ENCODE measurements around the gene SMAP1. TPM values are rescaled to one million over a fixed set of nuclear protein-coding genes. Genes with fewer than 3 reads are reported as not detected.
"Not testable (repeated sequence)": the region's sequence is repeated elsewhere in the genome, so short reads cannot be mapped to it uniquely, and the experiment has no call there.

Gene SMAP1
- total RNA-seq, 2 experiments from 2014 or later = 23.6 to 24.2 TPM

DNA sequence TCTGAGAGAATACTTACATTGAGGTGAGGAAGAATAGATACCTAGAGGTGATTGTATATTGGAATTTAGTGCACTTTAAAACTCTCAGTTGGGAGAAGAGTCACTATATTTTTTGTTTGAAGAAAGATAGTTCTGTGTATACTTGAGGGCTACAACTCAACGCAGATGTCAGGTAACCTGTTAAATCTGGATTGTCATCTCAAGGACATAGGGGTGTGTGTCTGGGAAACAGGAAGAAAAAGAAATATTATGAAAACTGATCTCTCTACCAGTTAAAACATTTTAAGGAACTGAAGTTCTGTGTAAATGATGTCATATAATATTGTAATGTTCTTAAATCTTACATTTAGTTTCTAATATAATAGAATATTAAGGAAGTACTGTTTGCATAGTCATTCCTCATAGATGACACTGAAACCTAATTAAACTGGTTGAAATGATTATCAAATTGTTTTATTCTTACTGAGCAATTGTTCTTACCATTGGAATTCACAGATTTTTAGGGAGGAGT is 86.2 kb downstream of the SMAP1 start:
- POLR2A ChIA-PET = no interaction called here
- CTCF ChIA-PET = no interaction called here
- Mint-ChIP-seq H3K27ac (no peak overlapping the region), H3K36me3 (peaks cover 20% of the 10 kb centered on the region), H3K27me3 (no peaks in the 10 kb centered on the region), H3K9me3 (peaks cover 4% of the 10 kb centered on the region), H3K4me1 (ENCODE audit: low read depth) (peaks cover 6% of the 10 kb centered on the region), H3K4me3 (no peak overlapping the region)
- intact Hi-C loops (cut with micrococcal nuclease) = no loop called here
- no peak for DNase-seq

DNA sequence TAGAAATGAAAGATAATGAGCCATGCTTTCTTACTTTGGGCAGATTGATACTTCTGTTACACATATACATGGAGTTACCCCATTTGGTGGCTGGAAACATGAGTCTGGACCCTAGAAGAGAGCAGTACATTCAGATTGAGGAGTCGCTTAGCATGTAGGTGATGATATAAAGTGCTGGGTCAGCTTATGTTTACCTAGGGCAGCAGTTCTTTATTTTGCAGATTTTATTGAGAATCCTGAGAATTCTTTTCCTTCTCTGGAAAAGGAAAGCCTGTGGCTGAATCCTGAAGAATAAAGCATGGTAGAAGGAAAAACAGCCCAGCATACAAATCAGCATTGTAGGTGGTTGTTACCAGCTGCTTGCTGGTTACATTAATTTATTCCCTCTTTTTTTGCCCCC is 91.2 kb downstream of the SMAP1 start:
- H3K4me3 Mint-ChIP-seq = no peak overlapping the region
- H3K27me3 Mint-ChIP-seq = no peaks in the 10 kb centered on the region
- CTCF ChIA-PET = interaction anchor here (2.4 kb wide), 1 partner anchor 126 kb away, joined by 9 read pairs; no protein-coding TSS in a partner anchor
- H3K36me3 Mint-ChIP-seq = peaks cover 20% of the 10 kb centered on the region
- no peaks in the 10 kb centered on the region for H3K4me1 Mint-ChIP-seq (ENCODE audit: low read depth)
- intact Hi-C loops (cut with micrococcal nuclease) = no loop called here
- no peak for DNase-seq
- POLR2A ChIA-PET = no interaction called here
- peaks cover 4% of the 10 kb centered on the region for H3K9me3 Mint-ChIP-seq
- no peak overlapping the region for H3K27ac Mint-ChIP-seq

DNA sequence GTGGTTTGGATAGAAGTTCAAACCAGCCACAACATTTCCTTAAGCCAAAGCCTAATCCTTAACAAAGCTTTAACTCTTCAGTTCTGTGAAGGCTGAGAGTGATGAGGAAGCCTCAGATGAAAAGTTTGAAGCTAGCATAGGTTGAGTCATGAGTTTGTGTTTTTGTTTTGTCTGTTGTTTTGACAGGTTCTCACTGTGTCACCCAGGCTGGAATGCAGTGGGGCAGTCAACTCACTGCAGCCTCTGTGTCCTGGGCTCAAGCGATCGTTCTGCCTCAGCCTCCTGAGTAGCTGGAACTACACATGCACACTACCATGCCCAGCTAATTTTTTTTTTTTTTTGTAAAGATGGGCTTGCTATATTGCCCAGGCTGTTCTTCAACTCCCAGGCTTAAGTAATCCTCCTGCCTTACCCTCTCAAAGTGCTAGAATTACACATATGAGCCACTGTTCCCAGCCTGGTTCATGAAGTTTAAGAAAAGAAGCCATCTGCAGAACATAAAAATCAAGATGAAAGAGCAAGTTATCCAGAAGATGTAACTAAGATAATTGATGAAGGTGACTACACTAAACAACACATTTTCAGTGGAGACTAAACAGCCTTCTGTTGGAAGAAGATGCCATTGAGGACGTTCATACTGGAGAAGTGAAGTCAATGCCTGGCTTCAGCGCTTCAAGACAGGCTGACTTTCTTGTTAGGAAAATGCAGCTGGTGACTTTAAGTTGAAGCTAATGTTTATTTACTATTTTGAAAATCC is 96.2 kb downstream of the SMAP1 start:
- H3K36me3 Mint-ChIP-seq = peaks cover 14% of the 10 kb centered on the region
- POLR2A ChIA-PET = interaction anchor here (0.8 kb wide), 1 partner anchor 10 kb away, joined by 3 read pairs; no protein-coding TSS in a partner anchor
- intact Hi-C loops (cut with micrococcal nuclease) = no loop called here
- CTCF ChIA-PET = no interaction called here
- H3K27me3 Mint-ChIP-seq = no peaks in the 10 kb centered on the region
- no peak overlapping the region for H3K4me3 Mint-ChIP-seq
- H3K27ac Mint-ChIP-seq = no peak overlapping the region
- H3K4me1 Mint-ChIP-seq (ENCODE audit: low read depth) = no peaks in the 10 kb centered on the region
- H3K9me3 Mint-ChIP-seq = peaks cover 3% of the 10 kb centered on the region
- DNase-seq = no peak

DNA sequence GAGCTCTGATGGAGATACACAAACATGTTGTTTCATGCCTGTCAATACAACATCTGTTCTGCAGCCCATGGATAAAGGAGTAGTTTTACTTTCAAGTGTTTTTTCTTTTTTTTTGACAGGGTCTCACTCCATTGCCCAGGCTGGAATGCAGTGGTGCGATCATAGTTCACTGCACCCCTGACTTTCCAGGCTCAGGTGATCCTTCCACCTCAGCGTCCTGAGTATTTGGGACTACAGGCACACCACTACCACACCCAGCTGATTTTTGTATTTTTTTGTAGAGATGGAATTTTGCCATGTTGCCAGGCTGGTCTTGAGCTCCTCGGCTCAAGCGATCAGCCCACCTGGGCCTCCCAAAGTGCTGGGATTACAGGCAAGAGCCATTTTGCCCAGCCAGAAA is 97.0 kb downstream of the SMAP1 start:
- intact Hi-C loops (cut with micrococcal nuclease) = no loop called here
- DNase-seq = no peak
- Mint-ChIP-seq H3K4me1 (ENCODE audit: low read depth) (no peaks in the 10 kb centered on the region), H3K27ac (no peak overlapping the region), H3K36me3 (peaks cover 14% of the 10 kb centered on the region), H3K27me3 (no peaks in the 10 kb centered on the region), H3K9me3 (peaks cover 3% of the 10 kb centered on the region), H3K4me3 (no peak overlapping the region)
- CTCF ChIA-PET = no interaction called here
- POLR2A ChIA-PET = interaction anchor here (0.8 kb wide), 1 partner anchor 9 kb away, joined by 3 read pairs; no protein-coding TSS in a partner anchor

DNA sequence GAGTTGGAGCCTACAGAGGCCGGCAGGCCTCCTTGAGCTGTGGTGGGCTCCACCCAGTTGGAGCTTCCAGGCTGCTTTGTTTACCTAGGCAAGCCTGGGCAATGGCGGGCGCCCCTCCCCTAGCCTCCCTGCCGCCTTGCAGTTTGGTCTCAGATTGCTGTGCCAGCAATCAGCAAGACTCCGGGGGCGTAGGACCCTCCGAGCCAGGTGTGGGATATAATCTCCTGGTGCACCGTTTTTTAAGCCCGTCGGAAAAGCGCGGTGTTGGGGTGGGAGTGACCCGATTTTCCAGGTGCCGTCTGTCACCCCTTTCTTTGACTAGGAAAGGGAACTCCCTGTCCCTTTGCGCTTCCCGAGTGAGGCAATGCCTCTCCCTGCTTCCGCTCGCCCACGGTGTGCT is 103.7 kb downstream of the SMAP1 start:
- H3K27ac Mint-ChIP-seq; intact Hi-C loops (cut with micrococcal nuclease); H3K4me1 Mint-ChIP-seq (ENCODE audit: low read depth); CTCF ChIA-PET; H3K9me3 Mint-ChIP-seq; H3K4me3 Mint-ChIP-seq; POLR2A ChIA-PET; DNase-seq; H3K27me3 Mint-ChIP-seq: not testable (repeated sequence)
- peaks cover 23% of the 10 kb centered on the region for H3K36me3 Mint-ChIP-seq

DNA sequence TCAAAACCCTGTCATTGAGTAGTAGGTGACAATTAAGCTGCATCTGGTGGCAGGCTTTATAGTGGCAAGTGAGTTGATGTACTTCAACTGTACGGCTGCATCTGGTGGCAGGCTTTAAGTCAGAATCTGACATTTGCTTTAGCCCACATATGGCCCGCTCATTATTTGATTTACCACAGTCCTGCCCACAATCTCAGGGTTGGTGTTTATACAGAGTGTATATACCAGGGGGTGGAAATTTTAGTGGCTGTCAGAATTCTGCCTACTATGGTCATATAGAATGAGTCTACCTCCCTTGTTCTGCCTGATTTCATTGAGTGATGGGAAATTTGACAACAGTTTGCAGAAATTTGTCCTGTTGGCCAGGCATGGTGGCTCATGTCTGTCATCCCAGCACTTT is 112.3 kb downstream of the SMAP1 start:
- Mint-ChIP-seq H3K36me3 (peaks cover 44% of the 10 kb centered on the region), H3K27ac (no peak overlapping the region), H3K9me3 (peaks cover 13% of the 10 kb centered on the region), H3K4me3 (no peak overlapping the region), H3K4me1 (ENCODE audit: low read depth) (no peaks in the 10 kb centered on the region), H3K27me3 (no peaks in the 10 kb centered on the region)
- DNase-seq = no peak
- POLR2A ChIA-PET = no interaction called here
- intact Hi-C loops (cut with micrococcal nuclease) = no loop called here
- CTCF ChIA-PET = no interaction called here

DNA sequence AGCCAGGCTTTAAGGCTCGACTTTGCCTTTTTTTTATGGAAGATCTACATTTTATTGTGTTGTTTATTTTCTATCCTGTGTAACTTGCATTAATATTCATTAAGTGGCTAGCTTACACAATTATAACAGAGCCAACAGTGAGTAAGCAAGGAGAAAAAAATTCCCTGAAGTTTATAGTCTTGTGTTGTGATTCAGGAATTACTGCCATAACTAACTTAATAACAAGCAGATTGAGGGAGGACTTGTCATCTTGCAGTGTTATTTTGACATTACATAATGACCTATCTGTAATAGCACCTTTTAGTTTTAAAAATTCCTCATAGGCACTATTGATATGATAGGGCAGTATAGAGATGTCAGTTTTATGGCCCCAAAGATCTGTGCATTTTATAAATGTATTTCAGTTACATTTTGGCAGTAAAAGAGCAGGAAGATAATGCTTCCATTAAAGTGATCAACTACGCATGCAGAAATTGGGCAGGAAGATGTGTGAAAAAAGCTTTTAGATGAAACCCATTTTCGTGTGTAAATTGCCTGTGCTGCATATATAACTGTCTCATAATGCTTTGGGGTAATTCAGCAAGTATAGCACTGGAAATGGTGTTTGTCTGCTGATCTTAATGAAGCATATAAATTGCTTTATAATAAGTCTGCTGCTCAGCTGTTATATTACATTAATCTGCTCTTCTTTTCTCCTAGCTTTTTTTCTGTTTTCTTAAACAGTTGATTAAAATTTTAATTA is 123.0 kb downstream of the SMAP1 start:
- Mint-ChIP-seq H3K9me3 (peaks cover 15% of the 10 kb centered on the region), H3K27ac (no peak overlapping the region), H3K4me3 (no peak overlapping the region), H3K4me1 (ENCODE audit: low read depth) (no peaks in the 10 kb centered on the region), H3K27me3 (no peaks in the 10 kb centered on the region), H3K36me3 (peaks cover 18% of the 10 kb centered on the region)
- POLR2A ChIA-PET = no interaction called here
- no peak for DNase-seq
- CTCF ChIA-PET = no interaction called here
- intact Hi-C loops (cut with micrococcal nuclease) = no loop called here

DNA sequence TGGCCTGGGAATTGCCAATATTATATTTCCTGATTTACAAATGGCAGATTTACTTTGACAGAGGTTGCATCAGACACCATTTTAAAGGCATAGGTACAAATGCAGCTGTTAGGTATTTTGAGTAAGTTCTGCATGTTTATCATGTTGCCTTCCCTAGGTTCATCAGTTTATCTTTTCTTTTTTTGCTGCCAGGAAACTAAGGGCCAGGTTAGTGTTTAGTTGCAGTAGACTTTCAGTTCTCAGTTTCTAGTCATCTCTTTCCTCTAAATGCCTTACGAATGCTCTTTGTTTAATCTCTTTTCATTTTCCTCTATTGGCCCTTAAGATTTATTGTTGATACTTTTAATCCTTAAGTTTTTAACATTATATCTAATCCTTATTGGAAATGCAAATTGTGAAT is 129.9 kb downstream of the SMAP1 start:
- peaks cover 15% of the 10 kb centered on the region for H3K9me3 Mint-ChIP-seq
- no peak for DNase-seq
- peaks cover 42% of the 10 kb centered on the region for H3K36me3 Mint-ChIP-seq
- CTCF ChIA-PET = no interaction called here
- H3K27ac Mint-ChIP-seq = no peak overlapping the region
- H3K27me3 Mint-ChIP-seq = no peaks in the 10 kb centered on the region
- intact Hi-C loops (cut with micrococcal nuclease) = loop anchor here (5.0 kb wide), 1 partner anchor 90 kb away; no protein-coding TSS in a partner anchor
- H3K4me3 Mint-ChIP-seq = no peak overlapping the region
- peaks cover 21% of the 10 kb centered on the region for H3K4me1 Mint-ChIP-seq (ENCODE audit: low read depth)
- POLR2A ChIA-PET = no interaction called here

DNA sequence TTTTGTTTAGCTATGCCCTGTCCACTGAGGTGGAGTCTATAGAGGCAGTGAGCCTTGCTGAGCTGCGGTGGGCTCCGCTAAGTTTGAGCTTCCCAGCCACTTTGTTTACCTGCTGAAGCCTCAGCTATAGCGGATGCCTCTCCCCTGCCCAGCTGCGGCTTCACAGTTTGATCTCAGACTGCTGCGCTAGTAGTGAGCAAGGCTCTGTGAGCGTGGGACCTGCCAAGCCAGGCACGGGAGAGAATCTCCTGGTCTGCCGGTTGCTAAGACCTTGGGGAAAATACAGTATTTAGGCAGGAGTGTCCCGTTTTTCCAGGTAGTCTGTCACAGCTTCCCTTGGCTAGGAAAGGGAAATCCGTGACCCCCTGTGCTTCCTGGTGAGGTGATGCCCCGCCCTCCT is 138.4 kb downstream of the SMAP1 start:
- ChIA-PET CTCF (interaction anchor here (0.6 kb wide), 1 partner anchor 1001 kb away, joined by 3 read pairs; no protein-coding TSS in a partner anchor), POLR2A (no interaction called here)
- DNase-seq = no peak
- Mint-ChIP-seq H3K27me3 (no peaks in the 10 kb centered on the region), H3K4me3 (no peak overlapping the region), H3K4me1 (ENCODE audit: low read depth) (peaks cover 4% of the 10 kb centered on the region), H3K36me3 (peaks cover 40% of the 10 kb centered on the region), H3K9me3 (peaks cover 2% of the 10 kb centered on the region), H3K27ac (no peak overlapping the region)
- intact Hi-C loops (cut with micrococcal nuclease) = no loop called here

DNA sequence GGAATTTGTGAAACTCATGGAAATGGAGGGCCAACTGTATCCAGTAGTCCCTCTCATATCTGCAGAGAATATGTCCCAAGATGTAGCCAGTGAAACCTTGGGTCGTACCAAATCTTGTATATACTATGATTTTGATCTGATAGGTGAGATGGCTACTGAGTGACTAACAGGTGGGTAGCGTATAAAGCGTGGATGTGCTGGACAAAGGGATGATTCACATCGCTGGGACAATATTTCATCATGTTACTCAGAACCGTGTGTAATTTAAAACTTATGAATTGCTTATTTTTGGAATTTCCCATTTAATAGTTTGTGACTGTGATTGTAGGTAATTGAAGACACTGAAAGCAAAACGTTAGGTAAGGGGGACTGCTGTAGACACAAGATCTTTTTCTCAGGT is 144.1 kb downstream of the SMAP1 start:
- Mint-ChIP-seq H3K4me1 (ENCODE audit: low read depth) (no peaks in the 10 kb centered on the region), H3K4me3 (no peak overlapping the region), H3K27me3 (no peaks in the 10 kb centered on the region), H3K9me3 (no peaks in the 10 kb centered on the region), H3K36me3 (peaks cover 4% of the 10 kb centered on the region), H3K27ac (no peak overlapping the region)
- ChIA-PET POLR2A (no interaction called here), CTCF (no interaction called here)
- intact Hi-C loops (cut with micrococcal nuclease) = no loop called here
- no peak for DNase-seq

DNA sequence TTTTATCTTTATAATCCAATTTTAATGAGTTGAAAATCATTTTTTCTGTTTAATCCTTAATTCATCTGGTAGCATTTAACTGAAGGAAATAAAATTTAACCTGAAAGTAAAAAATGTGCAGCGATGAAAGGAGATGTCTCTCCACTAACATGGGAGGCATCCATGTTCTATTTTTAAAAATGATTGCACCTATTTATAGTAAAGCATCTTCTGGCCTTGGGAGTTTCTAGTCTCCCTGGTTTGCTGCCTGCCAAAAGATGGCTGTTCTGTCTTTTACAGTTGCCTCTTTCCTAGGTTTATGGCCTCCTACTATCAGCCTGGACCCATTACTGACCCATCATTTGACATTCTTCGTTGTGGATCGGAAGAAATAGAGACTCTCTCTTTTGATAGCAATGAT is 146.2 kb downstream of the SMAP1 start:
- intact Hi-C loops (cut with micrococcal nuclease) = no loop called here
- Mint-ChIP-seq H3K36me3 (peaks cover 4% of the 10 kb centered on the region), H3K4me3 (no peak overlapping the region), H3K27me3 (no peaks in the 10 kb centered on the region), H3K27ac (no peak overlapping the region), H3K4me1 (ENCODE audit: low read depth) (no peaks in the 10 kb centered on the region), H3K9me3 (no peaks in the 10 kb centered on the region)
- POLR2A ChIA-PET = no interaction called here
- DNase-seq = no peak
- CTCF ChIA-PET = no interaction called here

DNA sequence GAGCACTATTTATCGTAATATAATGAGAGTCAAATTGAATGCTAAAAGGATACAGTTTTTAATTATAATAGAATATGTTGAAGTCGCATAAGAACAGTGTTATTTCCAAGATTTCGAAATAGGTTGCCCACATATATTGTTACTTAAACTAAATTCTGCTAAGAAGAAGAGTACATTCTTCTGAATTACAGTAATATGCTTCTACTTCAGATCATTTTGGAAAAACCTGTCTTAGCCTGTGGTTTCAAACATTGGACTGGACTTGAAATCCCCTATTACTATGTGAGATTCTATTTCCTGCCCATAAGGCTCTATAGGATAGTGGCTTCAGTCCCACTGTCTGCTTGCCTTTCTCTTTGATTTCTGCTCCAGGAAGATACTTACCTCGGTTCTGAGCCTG is 152.0 kb downstream of the SMAP1 start:
- H3K36me3 Mint-ChIP-seq = peaks cover 20% of the 10 kb centered on the region
- POLR2A ChIA-PET = no interaction called here
- no peak overlapping the region for H3K27ac Mint-ChIP-seq
- DNase-seq = no peak
- CTCF ChIA-PET = no interaction called here
- no peaks in the 10 kb centered on the region for H3K4me1 Mint-ChIP-seq (ENCODE audit: low read depth)
- intact Hi-C loops (cut with micrococcal nuclease) = no loop called here
- no peak overlapping the region for H3K4me3 Mint-ChIP-seq
- peaks cover 18% of the 10 kb centered on the region for H3K9me3 Mint-ChIP-seq
- no peaks in the 10 kb centered on the region for H3K27me3 Mint-ChIP-seq

DNA sequence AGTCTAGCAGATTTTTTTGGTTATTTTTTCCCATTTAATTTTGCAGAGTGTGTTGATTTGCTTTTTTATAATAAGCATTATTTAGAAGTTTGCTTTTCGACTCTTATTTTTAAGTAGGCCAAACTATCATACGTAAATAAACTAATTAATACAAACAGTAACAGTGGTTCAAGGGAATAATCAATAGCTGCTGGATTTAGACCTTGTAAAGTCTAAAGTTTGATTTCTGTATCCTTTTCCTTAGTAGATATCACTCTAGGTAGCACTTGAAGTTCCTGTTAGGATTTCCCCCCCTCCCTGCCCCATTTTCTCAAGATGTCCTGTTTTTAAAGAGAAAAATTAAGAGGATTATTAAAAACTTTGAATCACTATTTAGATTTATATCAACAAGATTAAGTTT is 153.1 kb downstream of the SMAP1 start:
- Mint-ChIP-seq H3K4me1 (ENCODE audit: low read depth) (no peaks in the 10 kb centered on the region), H3K27ac (no peak overlapping the region), H3K27me3 (no peaks in the 10 kb centered on the region), H3K9me3 (peaks cover 18% of the 10 kb centered on the region), H3K4me3 (no peak overlapping the region), H3K36me3 (peaks cover 20% of the 10 kb centered on the region)
- intact Hi-C loops (cut with micrococcal nuclease) = no loop called here
- POLR2A ChIA-PET = no interaction called here
- no peak for DNase-seq
- CTCF ChIA-PET = no interaction called here

Measured in activated CD4-positive, alpha-beta memory T cell treated with anti-CD3 and anti-CD28 coated beads for 36 hours (primary cell).